Thyroid gland (tissue), 4 donors: ENCODE data around the gene NCR2.

Experiments
- CTCF ChIP-seq, 6 experiments: fragments of 200-600 bp in 3 of 6; fragments of 450-650 bp in 3 of 6; sonication (generic) in 3 of 6; IDR thresholded peaks; one replicate each; pipeline ENCODE4 v1.5.1; 2016 to 2019; ENCODE audit warnings: antibody characterized with exemption in 6 of 6, mild to moderate bottlenecking in 2 of 6, inconsistent platforms in 1 of 6, moderate library complexity in 1 of 6
- POLR2A ChIP-seq, 2 donors: fragments of 450-650 bp; IDR thresholded peaks; one replicate each; pipeline ENCODE4 v1.6.1; 2017; ENCODE audit warnings: antibody characterized with exemption in 2 of 2, mild to moderate bottlenecking in 2 of 2, moderate library complexity in 1 of 2

GRCh38 chr6:41335296-41335695 lies at the start of gene NCR2:
- no peak for TF ChIP-seq POLR2A (IDR thresholded peaks at IDR 0.05)
- no peak for TF ChIP-seq CTCF (IDR thresholded peaks at IDR 0.05)
